ENCODE data around the gene ROR2. TPM values are rescaled to one million over a fixed set of nuclear protein-coding genes. Genes with fewer than 3 reads are reported as not detected.

The ROR2 gene
- total RNA-seq, 2 experiments from 2014 or later, result not detected

- Mint-ChIP-seq H3K4me3 (no peak overlapping the region), H3K27ac (no peak overlapping the region), H3K9me3 (no peaks in the 10 kb centered on the region), H3K4me1 (ENCODE audit: low read depth) (no peaks in the 10 kb centered on the region), H3K27me3 (peaks cover 11% of the 10 kb centered on the region), H3K36me3 (ENCODE audit: low read depth) (no peaks in the 10 kb centered on the region)
- Histone ChIP-seq H3K36me3 (ENCODE audit: insufficient read depth, low read length) (no peaks in the 10 kb centered on the region), H3K9me3 (ENCODE audit: control insufficient read depth in 1 of 2, insufficient read depth in 1 of 2, low read length in 2 of 2) (peaks cover 0 to 1% of the 10 kb centered on the region in 2 experiments), H3K4me1 (ENCODE audit: insufficient read depth, low read length) (no peaks in the 10 kb centered on the region), H3K4me3 (ENCODE audit: low read length) (no peak overlapping the region), H3K27me3 (ENCODE audit: control insufficient read depth in 1 of 2, insufficient read depth in 2 of 2, low read length in 2 of 2) (peaks cover 0 to 5% of the 10 kb centered on the region in 2 experiments), H3K27ac (ENCODE audit: low read depth in 1 of 2, low read length in 2 of 2) (no peak overlapping the region)
- ChIA-PET POLR2A (no interaction called here), CTCF (no interaction called here)
- no peak for TF ChIP-seq CTCF (IDR thresholded peaks at IDR 0.05)
- intact Hi-C loops (cut with DNase I, micrococcal nuclease), result no loop called here
- no peak for DNase-seq
- no peak for ATAC-seq (ENCODE audit: poor library complexity)
Measured at GRCh38 chr9:91865041-91865440, 85.0 kb downstream of the ROR2 start.

- Mint-ChIP-seq H3K27ac (no peak overlapping the region), H3K27me3 (peaks cover 11% of the 10 kb centered on the region), H3K4me3 (no peak overlapping the region), H3K36me3 (ENCODE audit: low read depth) (no peaks in the 10 kb centered on the region), H3K4me1 (ENCODE audit: low read depth) (no peaks in the 10 kb centered on the region), H3K9me3 (no peaks in the 10 kb centered on the region)
- ATAC-seq (ENCODE audit: poor library complexity) (no peak), DNase-seq (no peak)
- intact Hi-C loops (cut with DNase I, micrococcal nuclease), result no loop called here
- no peak for TF ChIP-seq CTCF (IDR thresholded peaks at IDR 0.05)
- Histone ChIP-seq H3K9me3 (ENCODE audit: control insufficient read depth in 1 of 2, insufficient read depth in 1 of 2, low read length in 2 of 2) (peaks cover 0 to 6% of the 10 kb centered on the region in 2 experiments), H3K27ac (ENCODE audit: low read depth in 1 of 2, low read length in 2 of 2) (no peak overlapping the region), H3K4me3 (ENCODE audit: low read length) (no peak overlapping the region), H3K27me3 (ENCODE audit: control insufficient read depth in 1 of 2, insufficient read depth in 2 of 2, low read length in 2 of 2) (peaks cover 0 to 5% of the 10 kb centered on the region in 2 experiments), H3K4me1 (ENCODE audit: insufficient read depth, low read length) (no peaks in the 10 kb centered on the region), H3K36me3 (ENCODE audit: insufficient read depth, low read length) (no peaks in the 10 kb centered on the region)
- ChIA-PET POLR2A (no interaction called here), CTCF (no interaction called here)
Measured at GRCh38 chr9:91864380-91864779, 85.6 kb downstream of the ROR2 start.

GRCh38 chr9:91863469-91863868, 86.6 kb downstream of the ROR2 start:
- Mint-ChIP-seq H3K9me3 (no peaks in the 10 kb centered on the region), H3K36me3 (ENCODE audit: low read depth) (no peaks in the 10 kb centered on the region), H3K4me1 (ENCODE audit: low read depth) (no peaks in the 10 kb centered on the region), H3K27ac (no peak overlapping the region), H3K4me3 (no peak overlapping the region), H3K27me3 (peaks cover 11% of the 10 kb centered on the region)
- Histone ChIP-seq H3K27me3 (ENCODE audit: control insufficient read depth in 1 of 2, insufficient read depth in 2 of 2, low read length in 2 of 2) (peaks cover 0 to 5% of the 10 kb centered on the region in 2 experiments), H3K9me3 (ENCODE audit: control insufficient read depth in 1 of 2, insufficient read depth in 1 of 2, low read length in 2 of 2) (peaks cover 0 to 6% of the 10 kb centered on the region in 2 experiments), H3K4me1 (ENCODE audit: insufficient read depth, low read length) (no peaks in the 10 kb centered on the region), H3K27ac (ENCODE audit: low read depth in 1 of 2, low read length in 2 of 2) (no peak overlapping the region), H3K4me3 (ENCODE audit: low read length) (no peak overlapping the region), H3K36me3 (ENCODE audit: insufficient read depth, low read length) (no peaks in the 10 kb centered on the region)
- intact Hi-C loops (cut with DNase I, micrococcal nuclease), result no loop called here
- TF ChIP-seq CTCF (IDR thresholded peaks at IDR 0.05), result no peak
- ATAC-seq (ENCODE audit: poor library complexity) (no peak), DNase-seq (no peak)
- ChIA-PET CTCF (no interaction called here), POLR2A (no interaction called here)

Data from CD4-positive, alpha-beta T cell (primary cell).